ENCODE measurements around the gene CXCL14. TPM values are rescaled to one million over a fixed set of nuclear protein-coding genes. Genes with fewer than 3 reads are reported as not detected.

The CXCL14 gene
- total RNA-seq, 1 experiment from 2014 or later, result not detected

DNA sequence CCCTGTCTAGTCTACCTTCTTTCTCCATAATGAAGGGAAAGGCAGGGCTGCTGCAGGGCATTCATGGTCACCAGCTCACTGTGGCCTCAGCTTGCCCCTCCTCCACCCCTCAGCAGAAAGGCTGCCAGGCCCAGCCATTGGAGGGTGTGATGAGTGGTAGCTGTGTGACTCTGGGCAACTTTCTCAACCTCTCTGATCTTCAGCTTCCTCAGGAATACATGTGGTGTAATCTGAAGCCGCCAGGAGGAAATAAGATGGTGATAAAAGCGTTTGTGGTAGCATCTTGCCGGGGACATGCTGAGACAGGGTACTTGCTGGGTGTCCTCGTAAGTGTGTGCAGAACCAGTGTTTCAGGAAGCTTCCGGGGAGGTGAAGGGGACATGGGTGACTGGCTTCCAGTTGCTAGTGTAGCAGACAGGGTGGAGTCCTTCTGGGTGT is 9.8 kb downstream of the CXCL14 start:
- no peak overlapping the region for H3K4me2 ChIP-seq
- no peak for DNase-seq
- no peak overlapping the region for H3K4me3 ChIP-seq
- ChIA-PET POLR2A (ENCODE audit: unreplicated experiment) (no interaction called here), CTCF (no interaction called here)
- H4K20me1 ChIP-seq (ENCODE audit: insufficient read depth), result no peaks in the 10 kb centered on the region
- H3K9me2 ChIP-seq (ENCODE audit: insufficient read depth), result no peaks in the 10 kb centered on the region
- H3K36me3 ChIP-seq (ENCODE audit: low read depth), result no peaks in the 10 kb centered on the region
- H2AFZ ChIP-seq, result no peak overlapping the region
- no peaks in the 10 kb centered on the region for H3K79me2 ChIP-seq (ENCODE audit: low read depth)
- H3F3A ChIP-seq (ENCODE audit: insufficient read depth, low read depth), result no peaks in the 10 kb centered on the region
- no peaks in the 10 kb centered on the region for H3K4me1 ChIP-seq (replicated peaks; ENCODE audit: insufficient read depth)
- H3K9me3 ChIP-seq (ENCODE audit: insufficient read depth, low read depth), result no peaks in the 10 kb centered on the region
- intact Hi-C loops (cut with micrococcal nuclease; ENCODE audit: unreplicated experiment), result loop anchor here (10.0 kb wide), 1 partner anchor 516 kb away; no protein-coding TSS in a partner anchor
- TF ChIP-seq, protein P1, sequence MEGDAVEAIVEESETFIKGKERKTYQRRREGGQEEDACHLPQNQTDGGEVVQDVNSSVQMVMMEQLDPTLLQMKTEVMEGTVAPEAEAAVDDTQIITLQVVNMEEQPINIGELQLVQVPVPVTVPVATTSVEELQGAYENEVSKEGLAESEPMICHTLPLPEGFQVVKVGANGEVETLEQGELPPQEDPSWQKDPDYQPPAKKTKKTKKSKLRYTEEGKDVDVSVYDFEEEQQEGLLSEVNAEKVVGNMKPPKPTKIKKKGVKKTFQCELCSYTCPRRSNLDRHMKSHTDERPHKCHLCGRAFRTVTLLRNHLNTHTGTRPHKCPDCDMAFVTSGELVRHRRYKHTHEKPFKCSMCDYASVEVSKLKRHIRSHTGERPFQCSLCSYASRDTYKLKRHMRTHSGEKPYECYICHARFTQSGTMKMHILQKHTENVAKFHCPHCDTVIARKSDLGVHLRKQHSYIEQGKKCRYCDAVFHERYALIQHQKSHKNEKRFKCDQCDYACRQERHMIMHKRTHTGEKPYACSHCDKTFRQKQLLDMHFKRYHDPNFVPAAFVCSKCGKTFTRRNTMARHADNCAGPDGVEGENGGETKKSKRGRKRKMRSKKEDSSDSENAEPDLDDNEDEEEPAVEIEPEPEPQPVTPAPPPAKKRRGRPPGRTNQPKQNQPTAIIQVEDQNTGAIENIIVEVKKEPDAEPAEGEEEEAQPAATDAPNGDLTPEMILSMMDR (conservative IDR thresholded peaks at IDR 0.05), result no peak
- no peak for TF ChIP-seq EZH2 (IDR thresholded peaks at IDR 0.05; ENCODE audit: low read depth)
- H3K27ac ChIP-seq, result no peak overlapping the region
- H3K27me3 ChIP-seq (ENCODE audit: insufficient read depth, low read depth), result peaks cover 65% of the 10 kb centered on the region
- BruUV-seq (replicated peaks), result no TSS peak

- Histone ChIP-seq H3K27me3 (ENCODE audit: insufficient read depth, low read depth) (peaks cover 62% of the 10 kb centered on the region), H3K4me3 (no peak overlapping the region), H3K27ac (no peak overlapping the region), H3K4me2 (no peak overlapping the region), H3K9me3 (ENCODE audit: insufficient read depth, low read depth) (no peaks in the 10 kb centered on the region), H3K79me2 (ENCODE audit: low read depth) (no peaks in the 10 kb centered on the region), H4K20me1 (ENCODE audit: insufficient read depth) (no peaks in the 10 kb centered on the region), H2AFZ (no peak overlapping the region), H3K4me1 (replicated peaks; ENCODE audit: insufficient read depth) (no peaks in the 10 kb centered on the region), H3F3A (ENCODE audit: insufficient read depth, low read depth) (no peaks in the 10 kb centered on the region), H3K36me3 (ENCODE audit: low read depth) (no peaks in the 10 kb centered on the region), H3K9me2 (ENCODE audit: insufficient read depth) (no peaks in the 10 kb centered on the region)
- no peak for DNase-seq
- CTCF ChIA-PET, result no interaction called here
- POLR2A ChIA-PET (ENCODE audit: unreplicated experiment), result no interaction called here
- no TSS peak for BruUV-seq (replicated peaks)
- TF ChIP-seq, protein P1 (conservative IDR thresholded peaks at IDR 0.05), result no peak
- no peak for TF ChIP-seq EZH2 (IDR thresholded peaks at IDR 0.05; ENCODE audit: low read depth)
- intact Hi-C loops (cut with micrococcal nuclease; ENCODE audit: unreplicated experiment), result loop anchor here (10.0 kb wide), 1 partner anchor 517 kb away; no protein-coding TSS in a partner anchor
Measured at GRCh38 chr5:135568246-135568645, 10.5 kb downstream of the CXCL14 start.

DNA sequence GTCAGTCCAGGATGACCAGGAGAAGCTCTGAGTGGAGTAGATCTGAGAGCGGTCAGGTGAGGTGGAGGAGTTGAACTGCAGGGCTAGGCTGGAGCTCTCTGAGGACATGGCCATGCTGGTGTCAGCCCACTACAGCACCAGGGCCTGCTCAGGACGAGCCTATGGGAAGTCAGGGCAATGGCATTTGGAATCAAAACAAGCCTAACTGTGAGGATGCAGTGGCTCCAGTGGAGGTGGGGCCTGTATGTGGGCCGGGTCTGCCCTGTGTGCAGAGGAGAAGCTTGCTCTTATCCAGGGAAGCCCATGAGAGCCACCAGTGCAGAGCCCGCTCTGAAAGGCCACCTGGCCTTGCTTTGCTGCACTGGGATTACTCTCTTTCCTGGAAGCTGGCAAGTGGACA is 11.1 kb downstream of the CXCL14 start:
- intact Hi-C loops (cut with micrococcal nuclease; ENCODE audit: unreplicated experiment), result loop anchor here (10.0 kb wide), 1 partner anchor 517 kb away; no protein-coding TSS in a partner anchor
- H3K4me2 ChIP-seq, result no peak overlapping the region
- no peaks in the 10 kb centered on the region for H3K79me2 ChIP-seq (ENCODE audit: low read depth)
- POLR2A ChIA-PET (ENCODE audit: unreplicated experiment), result no interaction called here
- H3K4me1 ChIP-seq (replicated peaks; ENCODE audit: insufficient read depth), result no peaks in the 10 kb centered on the region
- H3K9me3 ChIP-seq (ENCODE audit: insufficient read depth, low read depth), result no peaks in the 10 kb centered on the region
- no peak overlapping the region for H3K27ac ChIP-seq
- no peak for DNase-seq
- H3F3A ChIP-seq (ENCODE audit: insufficient read depth, low read depth), result no peaks in the 10 kb centered on the region
- TF ChIP-seq EZH2 (IDR thresholded peaks at IDR 0.05; ENCODE audit: low read depth), result no peak
- TF ChIP-seq, protein P1 (conservative IDR thresholded peaks at IDR 0.05), result no peak
- H2AFZ ChIP-seq, result no peak overlapping the region
- BruUV-seq (replicated peaks), result no TSS peak
- H3K9me2 ChIP-seq (ENCODE audit: insufficient read depth), result no peaks in the 10 kb centered on the region
- no peak overlapping the region for H3K4me3 ChIP-seq
- H3K36me3 ChIP-seq (ENCODE audit: low read depth), result no peaks in the 10 kb centered on the region
- H4K20me1 ChIP-seq (ENCODE audit: insufficient read depth), result no peaks in the 10 kb centered on the region
- CTCF ChIA-PET, result no interaction called here
- H3K27me3 ChIP-seq (ENCODE audit: insufficient read depth, low read depth), result peaks cover 56% of the 10 kb centered on the region

All from PC-9 (cell line).